Measurements from ENCODE around the gene GPR26. TPM values are rescaled to one million over a fixed set of nuclear protein-coding genes. Genes with fewer than 3 reads are reported as not detected.

GPR26 gene
- total RNA-seq, 4 donors from 2014 or later, result not detected

GRCh38 chr10:123645016-123645415, 21.1 kb upstream of the GPR26 start:
- TF ChIP-seq CTCF (IDR thresholded peaks at IDR 0.05; ENCODE audit: low read depth), result no peak

GRCh38 chr10:123645615-123646014, 20.5 kb upstream of the GPR26 start:
- TF ChIP-seq CTCF (IDR thresholded peaks at IDR 0.05; ENCODE audit: low read depth), result no peak

- TF ChIP-seq CTCF (IDR thresholded peaks at IDR 0.05; ENCODE audit: low read depth), result no peak
Measured at GRCh38 chr10:123648595-123648994, 17.6 kb upstream of the GPR26 start.

GRCh38 chr10:123649676-123650075, 16.5 kb upstream of the GPR26 start:
- no peak for TF ChIP-seq CTCF (IDR thresholded peaks at IDR 0.05; ENCODE audit: low read depth)

GRCh38 chr10:123651421-123652047, 14.6 kb upstream of the GPR26 start:
- no peak for TF ChIP-seq CTCF (IDR thresholded peaks at IDR 0.05; ENCODE audit: low read depth)

- no peak for TF ChIP-seq CTCF (IDR thresholded peaks at IDR 0.05; ENCODE audit: low read depth)
Measured at GRCh38 chr10:123655751-123656150, 10.4 kb upstream of the GPR26 start.

- TF ChIP-seq CTCF (IDR thresholded peaks at IDR 0.05; ENCODE audit: low read depth), result no peak
Measured at GRCh38 chr10:123663522-123663921, 2.6 kb upstream of the GPR26 start.
